Measurements from ENCODE around the gene PKP3. TPM values are rescaled to one million over a fixed set of nuclear protein-coding genes. Genes with fewer than 3 reads are reported as not detected.

PKP3 gene
- total RNA-seq, 1 donor from 2014 or later: 117 TPM

- peaks cover 34% of the 10 kb centered on the region for H3K4me1 ChIP-seq
- H3K27ac ChIP-seq: no peak overlapping the region
- DNase-seq (ENCODE audit: extremely low spot score in 2 of 2): no peak
- no peak for TF ChIP-seq CTCF (IDR thresholded peaks at IDR 0.05)
- no peak for TF ChIP-seq POLR2AphosphoS5 (IDR thresholded peaks at IDR 0.05; ENCODE audit: insufficient read depth in 1 of 2, low read depth in 1 of 2)
- TF ChIP-seq POLR2A (IDR thresholded peaks at IDR 0.05): no peak
- intact Hi-C loops (cut with DNase I): no loop called here
- H3K9me3 ChIP-seq: no peaks in the 10 kb centered on the region
- H3K27me3 ChIP-seq: no peaks in the 10 kb centered on the region
- H3K36me3 ChIP-seq: no peaks in the 10 kb centered on the region
- no peak overlapping the region for H3K4me3 ChIP-seq
These were observed 18.7 kb downstream of the PKP3 start for GRCh38 chr11:412641-413119.

- Histone ChIP-seq H3K4me3 (no peak overlapping the region), H3K27ac (no peak overlapping the region)
- TF ChIP-seq POLR2AphosphoS5 (IDR thresholded peaks at IDR 0.05; ENCODE audit: insufficient read depth in 1 of 2, low read depth in 1 of 2): no peak
- no peak for TF ChIP-seq CTCF (IDR thresholded peaks at IDR 0.05)
- no peak for TF ChIP-seq POLR2A (IDR thresholded peaks at IDR 0.05)
These were observed 19.4 kb downstream of the PKP3 start for GRCh38 chr11:413120-414081.

GRCh38 chr11:414318-414857, 20.4 kb downstream of the PKP3 start:
- TF ChIP-seq POLR2AphosphoS5 (IDR thresholded peaks at IDR 0.05; ENCODE audit: insufficient read depth in 1 of 2, low read depth in 1 of 2) (no peak), POLR2A (IDR thresholded peaks at IDR 0.05) (no peak), CTCF (IDR thresholded peaks at IDR 0.05) (no peak)
- intact Hi-C loops (cut with DNase I): no loop called here
- Histone ChIP-seq H3K27me3 (no peaks in the 10 kb centered on the region), H3K4me1 (peaks cover 38% of the 10 kb centered on the region), H3K9me3 (no peaks in the 10 kb centered on the region), H3K4me3 (peak overlapping the region; percentile 44 to 50), H3K27ac (no peak overlapping the region), H3K36me3 (no peaks in the 10 kb centered on the region)
- no peak for DNase-seq (ENCODE audit: extremely low spot score in 2 of 2)

More at GRCh38 chr11:413120-414081, 19.4 kb downstream of the PKP3 start:
- no peaks in the 10 kb centered on the region for H3K9me3 ChIP-seq
- H3K4me1 ChIP-seq: peaks cover 38% of the 10 kb centered on the region
- intact Hi-C loops (cut with DNase I): no loop called here
- no peaks in the 10 kb centered on the region for H3K36me3 ChIP-seq
- DNase-seq (ENCODE audit: extremely low spot score in 2 of 2): no peak
- no peaks in the 10 kb centered on the region for H3K27me3 ChIP-seq

GRCh38 chr11:415640-416041, 21.6 kb downstream of the PKP3 start:
- no peaks in the 10 kb centered on the region for H3K36me3 ChIP-seq
- TF ChIP-seq POLR2A (IDR thresholded peaks at IDR 0.05) (no peak), POLR2AphosphoS5 (IDR thresholded peaks at IDR 0.05; ENCODE audit: insufficient read depth in 1 of 2, low read depth in 1 of 2) (no peak), CTCF (IDR thresholded peaks at IDR 0.05) (no peak)

More at GRCh38 chr11:415640-416041, 21.6 kb downstream of the PKP3 start:
- Histone ChIP-seq H3K9me3 (no peaks in the 10 kb centered on the region), H3K4me3 (peak overlapping the region; percentile 44 to 50), H3K4me1 (peaks cover 38% of the 10 kb centered on the region), H3K27ac (peak overlapping the region; percentile 56), H3K27me3 (no peaks in the 10 kb centered on the region)
- intact Hi-C loops (cut with DNase I): no loop called here
- DNase-seq (ENCODE audit: extremely low spot score in 2 of 2): no peak

All from vagina (tissue), 2 donors.